OCI-LY1 (cell line): ENCODE results near the gene FRMD4A.

Experiments
- H2AFZ ChIP-seq: fragments of 200-600 bp; sonication (generic), shearing (Covaris generic); 2 replicates; pipeline ENCODE4 v1.6.0; 2014; ENCODE audit warnings: antibody characterized with exemption, mild to moderate bottlenecking, low read length
- H3F3A ChIP-seq: fragments of 200-600 bp; sonication (generic), shearing (Covaris generic); 2 replicates; pipeline ENCODE4 v1.6.0; 2014; ENCODE audit warnings: mild to moderate bottlenecking, antibody characterized with exemption, low read length, moderate library complexity; ENCODE audit not compliant: insufficient read depth
- H3K27ac ChIP-seq: fragments of 200-600 bp; sonication (generic); 2 replicates; pipeline ENCODE4 v1.5.1; 2014; ENCODE audit warnings: low read length, mixed run types, mild to moderate bottlenecking, low read depth; ENCODE audit not compliant: poor library complexity, severe bottlenecking
- H3K27me3 ChIP-seq: fragments of 200-600 bp; sonication (generic); 2 replicates; pipeline ENCODE4 v1.6.0; 2014; ENCODE audit warnings: antibody characterized with exemption, mild to moderate bottlenecking, low read length, moderate library complexity; ENCODE audit not compliant: insufficient read depth
- H3K36me3 ChIP-seq: fragments of 200-600 bp; sonication (generic); 2 replicates; pipeline ENCODE4 v1.6.1; 2014; ENCODE audit warnings: mild to moderate bottlenecking, antibody characterized with exemption, low read length, moderate library complexity, mixed read lengths; ENCODE audit not compliant: insufficient read depth
- H3K4me1 ChIP-seq: fragments of 200-600 bp; sonication (generic); 2 replicates; pipeline ENCODE4 v1.5.1; 2014; ENCODE audit warnings: mild to moderate bottlenecking, low read length, moderate library complexity; ENCODE audit not compliant: insufficient read depth, severe bottlenecking
- H3K4me2 ChIP-seq: fragments of 200-600 bp; sonication (generic), shearing (Covaris generic); 2 replicates; pipeline ENCODE4 v1.6.1; 2014; ENCODE audit warnings: low read length
- H3K4me3 ChIP-seq: fragments of 200-600 bp; sonication (generic); 2 replicates; pipeline ENCODE4 v1.5.1; 2014; ENCODE audit warnings: low read length, low read depth, mild to moderate bottlenecking, mixed read lengths; ENCODE audit not compliant: poor library complexity, severe bottlenecking
- H3K79me2 ChIP-seq: fragments of 200-600 bp; shearing (Covaris generic); 2 replicates; pipeline ENCODE4 v1.6.1; 2016; ENCODE audit warnings: mixed run types, low read length, mixed read lengths; ENCODE audit not compliant: insufficient read depth
- H3K9ac ChIP-seq: fragments of 200-600 bp; sonication (generic), shearing (Covaris generic); 2 replicates; pipeline ENCODE4 v1.6.1; 2014; ENCODE audit warnings: mild to moderate bottlenecking, low read length, mixed read lengths
- H3K9me2 ChIP-seq: fragments of 200-600 bp; sonication (generic), shearing (Covaris generic); 2 replicates; pipeline ENCODE4 v1.6.1; 2014; ENCODE audit warnings: low read depth, mild to moderate bottlenecking, low read length, mixed read lengths
- H3K9me3 ChIP-seq: fragments of 200-600 bp; shearing (Covaris generic); 2 replicates; pipeline ENCODE4 v1.6.1; 2014; ENCODE audit warnings: low read length, mixed read lengths
- H4K20me1 ChIP-seq: fragments of 200-600 bp; sonication (generic), shearing (Covaris generic); 2 replicates; pipeline ENCODE4 v1.6.0; 2016; ENCODE audit warnings: mild to moderate bottlenecking, low read length; ENCODE audit not compliant: insufficient read depth
- CTCF ChIP-seq: fragments of 200-600 bp; sonication (generic), shearing (Covaris generic); IDR thresholded peaks from 2 replicates; pipeline ENCODE4 v1.5.1; 2017; ENCODE audit warnings: mild to moderate bottlenecking, antibody characterized with exemption, low read length, moderate library complexity, mixed read lengths
- EZH2 ChIP-seq: fragments of 200-600 bp; sonication (generic), shearing (Covaris generic); IDR thresholded peaks from 2 replicates; pipeline ENCODE4 v1.8.0; 2017; ENCODE audit warnings: borderline replicate concordance, mixed run types, mild to moderate bottlenecking, antibody characterized with exemption, low read length, moderate library complexity, mixed read lengths

The FRMD4A gene

GRCh38 chr10:13637303-13637856 is 693.3 kb downstream of the FRMD4A start:
- Histone ChIP-seq H3K9ac (no peak overlapping the region), H3K36me3 (peaks cover 7% of the 10 kb centered on the region; the same call in 1 of the 2 replicates), H4K20me1 (no peaks in the 10 kb centered on the region), H3K27ac (no peak overlapping the region), H3K4me2 (no peak overlapping the region), H3K4me1 (peaks cover 1% of the 10 kb centered on the region), H3K9me3 (peaks cover 3% of the 10 kb centered on the region; the same call in 1 of the 2 replicates), H3F3A (no peaks in the 10 kb centered on the region), H3K27me3 (no peaks in the 10 kb centered on the region), H2AFZ (no peak overlapping the region), H3K4me3 (no peak overlapping the region), H3K79me2 (no peaks in the 10 kb centered on the region), H3K9me2 (no peaks in the 10 kb centered on the region)
- TF ChIP-seq EZH2 (no peak), CTCF (no peak)

GRCh38 chr10:13636776-13637175 is 693.9 kb downstream of the FRMD4A start:
- no peak for TF ChIP-seq CTCF
- TF ChIP-seq EZH2, result no peak

GRCh38 chr10:13634207-13634606 is 696.5 kb downstream of the FRMD4A start:
- H3K9me2 ChIP-seq, result no peaks in the 10 kb centered on the region
- H3K36me3 ChIP-seq, result peaks cover 12% of the 10 kb centered on the region; the same call in 1 of the 2 replicates
- H3K27me3 ChIP-seq, result no peaks in the 10 kb centered on the region
- no peaks in the 10 kb centered on the region for H3F3A ChIP-seq
- no peak overlapping the region for H2AFZ ChIP-seq
- H3K27ac ChIP-seq, result no peak overlapping the region
- H3K79me2 ChIP-seq, result no peaks in the 10 kb centered on the region
- no peaks in the 10 kb centered on the region for H4K20me1 ChIP-seq
- H3K4me2 ChIP-seq, result no peak overlapping the region
- H3K4me1 ChIP-seq, result peaks cover 10% of the 10 kb centered on the region
- H3K9ac ChIP-seq, result no peak overlapping the region
- no peak for TF ChIP-seq EZH2
- no peak for TF ChIP-seq CTCF
- H3K4me3 ChIP-seq, result no peak overlapping the region
- H3K9me3 ChIP-seq, result no peaks in the 10 kb centered on the region

More at GRCh38 chr10:13636776-13637175, 693.9 kb downstream of the FRMD4A start:
- no peaks in the 10 kb centered on the region for H3K27me3 ChIP-seq
- no peaks in the 10 kb centered on the region for H4K20me1 ChIP-seq
- H3K9ac ChIP-seq, result no peak overlapping the region
- peaks cover 7% of the 10 kb centered on the region for H3K4me1 ChIP-seq
- H3K27ac ChIP-seq, result no peak overlapping the region
- H2AFZ ChIP-seq, result no peak overlapping the region
- peaks cover 3% of the 10 kb centered on the region; the same call in 1 of the 2 replicates for H3K36me3 ChIP-seq
- H3K4me2 ChIP-seq, result no peak overlapping the region
- H3K9me3 ChIP-seq, result no peaks in the 10 kb centered on the region
- H3F3A ChIP-seq, result no peaks in the 10 kb centered on the region
- no peaks in the 10 kb centered on the region for H3K9me2 ChIP-seq
- H3K79me2 ChIP-seq, result no peaks in the 10 kb centered on the region
- H3K4me3 ChIP-seq, result no peak overlapping the region
